Measurements from ENCODE around the gene KRTAP10-3. TPM values are rescaled to one million over a fixed set of nuclear protein-coding genes. Genes with fewer than 3 reads are reported as not detected.

KRTAP10-3 gene
- total RNA-seq, 1 donor from 2014 or later, result not detected

- TF ChIP-seq CTCF (IDR thresholded peaks at IDR 0.05; ENCODE audit: insufficient read depth, low read length, poor library complexity, severe bottlenecking), result no peak
- no peaks in the 10 kb centered on the region for H3K36me3 ChIP-seq (ENCODE audit: control insufficient read depth, insufficient read depth, low read length)
- no peak for DNase-seq (ENCODE audit: low read depth)
- H3K27me3 ChIP-seq (ENCODE audit: control insufficient read depth, insufficient read depth, low read length), result peaks cover 29% of the 10 kb centered on the region
- no peak overlapping the region for H3K4me3 ChIP-seq (ENCODE audit: low read depth, low read length)
These were observed 47.2 kb downstream of the KRTAP10-3 start for GRCh38 chr21:44511219-44511937.

GRCh38 chr21:44510508-44511218 is 47.9 kb downstream of the KRTAP10-3 start:
- Histone ChIP-seq H3K27me3 (ENCODE audit: control insufficient read depth, insufficient read depth, low read length) (peaks cover 35% of the 10 kb centered on the region), H3K4me3 (ENCODE audit: low read depth, low read length) (peak overlapping the region; percentile 11), H3K36me3 (ENCODE audit: control insufficient read depth, insufficient read depth, low read length) (no peaks in the 10 kb centered on the region)
- TF ChIP-seq CTCF (IDR thresholded peaks at IDR 0.05; ENCODE audit: insufficient read depth, low read length, poor library complexity, severe bottlenecking), result peak; percentile 91
- DNase-seq (ENCODE audit: low read depth), result peak; percentile 12

- Histone ChIP-seq H3K27me3 (ENCODE audit: control insufficient read depth, insufficient read depth, low read length) (peaks cover 35% of the 10 kb centered on the region), H3K4me3 (ENCODE audit: low read depth, low read length) (no peak overlapping the region), H3K36me3 (ENCODE audit: control insufficient read depth, insufficient read depth, low read length) (no peaks in the 10 kb centered on the region)
- DNase-seq (ENCODE audit: low read depth), result no peak
- no peak for TF ChIP-seq CTCF (IDR thresholded peaks at IDR 0.05; ENCODE audit: insufficient read depth, low read length, poor library complexity, severe bottlenecking)
These were observed 48.5 kb downstream of the KRTAP10-3 start for GRCh38 chr21:44510109-44510507.

- H3K36me3 ChIP-seq (ENCODE audit: control insufficient read depth, insufficient read depth, low read length), result no peaks in the 10 kb centered on the region
- no peak overlapping the region for H3K4me3 ChIP-seq (ENCODE audit: low read depth, low read length)
- no peak for DNase-seq (ENCODE audit: low read depth)
- H3K27me3 ChIP-seq (ENCODE audit: control insufficient read depth, insufficient read depth, low read length), result peaks cover 35% of the 10 kb centered on the region
- peak; percentile 21 for TF ChIP-seq CTCF (IDR thresholded peaks at IDR 0.05; ENCODE audit: insufficient read depth, low read length, poor library complexity, severe bottlenecking)
These were observed 49.1 kb downstream of the KRTAP10-3 start for GRCh38 chr21:44509539-44509938.

- TF ChIP-seq CTCF (IDR thresholded peaks at IDR 0.05; ENCODE audit: insufficient read depth, low read length, poor library complexity, severe bottlenecking), result no peak
- H3K4me3 ChIP-seq (ENCODE audit: low read depth, low read length), result no peak overlapping the region
- H3K36me3 ChIP-seq (ENCODE audit: control insufficient read depth, insufficient read depth, low read length), result no peaks in the 10 kb centered on the region
- no peak for DNase-seq (ENCODE audit: low read depth)
- H3K27me3 ChIP-seq (ENCODE audit: control insufficient read depth, insufficient read depth, low read length), result peaks cover 35% of the 10 kb centered on the region
These were observed 49.7 kb downstream of the KRTAP10-3 start for GRCh38 chr21:44508711-44509445.

All from kidney epithelial cell (primary cell).